ENCODE measurements around the gene CDK6. TPM values are rescaled to one million over a fixed set of nuclear protein-coding genes. Genes with fewer than 3 reads are reported as not detected.

The CDK6 gene
- total RNA-seq, 1 experiment from 2014 or later = 41.4 TPM

GRCh38 chr7:92768501-92769393, 67.6 kb downstream of the CDK6 start:
- no peak overlapping the region for H2AFZ ChIP-seq (ENCODE audit: low read depth, low read length, poor library complexity, severe bottlenecking)
- H3K36me3 ChIP-seq (ENCODE audit: control insufficient read depth in 1 of 2, insufficient read depth in 2 of 2, low read length in 2 of 2) = peaks cover 0 to under 1% of the 10 kb centered on the region in 2 experiments; a peak in 1 of 4 replicates
- no peak overlapping the region for H3K9ac ChIP-seq (ENCODE audit: low read length)
- H3K4me2 ChIP-seq (ENCODE audit: low read length) = no peak overlapping the region
- CTCF ChIA-PET = no interaction called here
- RAD21 ChIA-PET (ENCODE audit: low non-redundant PET in 1 of 2, low total read pairs in 2 of 2, uncharacterized antibody in 2 of 2, unreplicated experiment in 2 of 2) = no interaction called here
- no peak overlapping the region for H3K27ac ChIP-seq (ENCODE audit: low read depth, low read length)
- peaks cover 58% of the 10 kb centered on the region for H3K79me2 ChIP-seq (ENCODE audit: insufficient read depth, low read length)
- H3K9me3 ChIP-seq (ENCODE audit: control insufficient read depth in 1 of 2, insufficient read depth in 1 of 2, low read depth in 1 of 2, low read length in 2 of 2) = no peaks in the 10 kb centered on the region
- no peaks in the 10 kb centered on the region for H4K20me1 ChIP-seq (ENCODE audit: insufficient read depth)
- H3K27me3 ChIP-seq (ENCODE audit: insufficient read depth, low read length) = no peaks in the 10 kb centered on the region
- intact Hi-C loops (cut with micrococcal nuclease) = loop anchor here (5.0 kb wide), 1 partner anchor 64 kb away; no protein-coding TSS in a partner anchor
- no peak overlapping the region for H3K4me3 ChIP-seq (replicated peaks in 1 of 2; ENCODE audit: low read depth in 1 of 2, low read length in 2 of 2)
- TF ChIP-seq FOSL1 (IDR thresholded peaks at IDR 0.05; ENCODE audit: low read depth) = no peak
- TF ChIP-seq, protein P1, sequence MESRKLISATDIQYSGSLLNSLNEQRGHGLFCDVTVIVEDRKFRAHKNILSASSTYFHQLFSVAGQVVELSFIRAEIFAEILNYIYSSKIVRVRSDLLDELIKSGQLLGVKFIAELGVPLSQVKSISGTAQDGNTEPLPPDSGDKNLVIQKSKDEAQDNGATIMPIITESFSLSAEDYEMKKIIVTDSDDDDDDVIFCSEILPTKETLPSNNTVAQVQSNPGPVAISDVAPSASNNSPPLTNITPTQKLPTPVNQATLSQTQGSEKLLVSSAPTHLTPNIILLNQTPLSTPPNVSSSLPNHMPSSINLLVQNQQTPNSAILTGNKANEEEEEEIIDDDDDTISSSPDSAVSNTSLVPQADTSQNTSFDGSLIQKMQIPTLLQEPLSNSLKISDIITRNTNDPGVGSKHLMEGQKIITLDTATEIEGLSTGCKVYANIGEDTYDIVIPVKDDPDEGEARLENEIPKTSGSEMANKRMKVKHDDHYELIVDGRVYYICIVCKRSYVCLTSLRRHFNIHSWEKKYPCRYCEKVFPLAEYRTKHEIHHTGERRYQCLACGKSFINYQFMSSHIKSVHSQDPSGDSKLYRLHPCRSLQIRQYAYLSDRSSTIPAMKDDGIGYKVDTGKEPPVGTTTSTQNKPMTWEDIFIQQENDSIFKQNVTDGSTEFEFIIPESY (IDR thresholded peaks at IDR 0.05; ENCODE audit: extremely low read depth, insufficient replicate concordance, low read length) = no peak
- no peak for TF ChIP-seq ELF1 (IDR thresholded peaks at IDR 0.05; ENCODE audit: borderline replicate concordance, low read depth)
- TF ChIP-seq SP1 (IDR thresholded peaks at IDR 0.05; ENCODE audit: low read depth) = no peak
- TF ChIP-seq RAD21 (IDR thresholded peaks at IDR 0.05; ENCODE audit: low read depth) = no peak
- no peak for TF ChIP-seq POLR2A (IDR thresholded peaks at IDR 0.05; ENCODE audit: borderline replicate concordance, extremely low read depth, insufficient read depth, insufficient read length)
- no peak for TF ChIP-seq EGR1 (IDR thresholded peaks at IDR 0.05; ENCODE audit: low read depth)
- TF ChIP-seq EZH2phosphoT487 (IDR thresholded peaks at IDR 0.05; ENCODE audit: borderline replicate concordance) = no peak
- TF ChIP-seq, protein P2, sequence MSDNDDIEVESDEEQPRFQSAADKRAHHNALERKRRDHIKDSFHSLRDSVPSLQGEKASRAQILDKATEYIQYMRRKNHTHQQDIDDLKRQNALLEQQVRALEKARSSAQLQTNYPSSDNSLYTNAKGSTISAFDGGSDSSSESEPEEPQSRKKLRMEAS (IDR thresholded peaks at IDR 0.05) = no peak
- H3K4me1 ChIP-seq (ENCODE audit: control insufficient read depth in 1 of 2, insufficient read depth in 2 of 2, low read length in 2 of 2) = peaks cover 36 to 57% of the 10 kb centered on the region in 2 experiments
- no TSS peak for BruUV-seq (replicated peaks)
- H3K9me2 ChIP-seq (ENCODE audit: insufficient read depth) = no peaks in the 10 kb centered on the region
- POLR2A ChIA-PET = no interaction called here
- DNase-seq (ENCODE audit: low read depth, low spot score) (no peak), ATAC-seq (no peak)

Data from HCT116 (cell line).